Gastroesophageal sphincter (tissue), 4 donors: ENCODE measurements around the gene PDE8B. TPM values are rescaled to one million over a fixed set of nuclear protein-coding genes. Genes with fewer than 3 reads are reported as not detected.

Source experiments
- ATAC-seq: fragments of 150-250 bp; one replicate; pipeline ENCODE4 v1.9.1; 2016; ENCODE audit warnings: mild to moderate bottlenecking, moderate library complexity
- H3K27ac ChIP-seq, 4 donors: fragments of 200-600 bp; sonication (generic) in 3 of 4; 1 replicate in 3 of 4; 2 replicates in 1 of 4; pipeline ENCODE4 v1.5.1; 2016 to 2019
- H3K27me3 ChIP-seq: fragments of 200-600 bp; sonication (generic); one replicate; pipeline ENCODE4 v1.5.1; 2019
- H3K36me3 ChIP-seq, 2 donors: fragments of 200-600 bp; sonication (generic); one replicate each; pipeline ENCODE4 v1.5.1; 2019; ENCODE audit warnings: control low read depth in 1 of 2
- H3K4me1 ChIP-seq, 3 donors: fragments of 200-600 bp; sonication (generic); 1 replicate in 2 of 3; 2 replicates in 1 of 3; pipeline ENCODE4 v1.5.1; 2016 to 2019; ENCODE audit warnings: control low read depth in 2 of 3
- H3K4me3 ChIP-seq, 2 donors: fragments of 200-600 bp; sonication (generic); one replicate each; pipeline ENCODE4 v1.5.1; 2019; ENCODE audit warnings: mild to moderate bottlenecking in 1 of 2, moderate library complexity in 1 of 2
- H3K9me3 ChIP-seq, 3 donors: fragments of 200-600 bp; sonication (generic); one replicate each; pipeline ENCODE4 v1.5.1; 2017 to 2019; ENCODE audit warnings: control low read depth in 2 of 3
- EP300 ChIP-seq: sonication (generic); formaldehyde crosslinking; IDR thresholded peaks from one replicate; pipeline ENCODE4 v1.6.1; 2017; ENCODE audit warnings: antibody characterized with exemption, mild to moderate bottlenecking
- POLR2A ChIP-seq, 2 donors: fragments of 450-650 bp; IDR thresholded peaks; one replicate each; pipeline ENCODE4 v1.6.1; 2017; ENCODE audit warnings: antibody characterized with exemption in 2 of 2, mild to moderate bottlenecking in 2 of 2, moderate library complexity in 1 of 2
- POLR2AphosphoS5 ChIP-seq: sonication (generic); formaldehyde crosslinking; IDR thresholded peaks from one replicate; pipeline ENCODE4 v1.6.1; 2017; ENCODE audit warnings: antibody characterized with exemption
- WGBS, 2 donors: methylation state at CpG; one replicate each; pipeline ENCODE4 v1.1.5; 2018; ENCODE audit warnings: low coverage in 1 of 2; 5-methylcytosine and 5-hydroxymethylcytosine counted together
- total RNA-seq, 4 donors: library from RNA; depleted of rRNA; stranded (reverse); fragments of >200 nt; gene quantifications; one replicate each; pipeline ENCODE4 v1.1.0, GENCODE V29; 2016
- TF ChIP-seq, protein P1 (sequence below), 4 experiments: fragments of 200-600 bp in 2 of 4; fragments of 450-650 bp in 2 of 4; sonication (generic) in 1 of 4; IDR thresholded peaks; one replicate each; pipeline ENCODE4 v1.5.1; 2017 to 2019; ENCODE audit warnings: antibody characterized with exemption in 4 of 4, mild to moderate bottlenecking in 2 of 4, moderate library complexity in 2 of 4

Gene PDE8B
- total RNA-seq, 4 donors from 2014 or later: 0.96 to 11.0 (median 2.3) TPM

DNA sequence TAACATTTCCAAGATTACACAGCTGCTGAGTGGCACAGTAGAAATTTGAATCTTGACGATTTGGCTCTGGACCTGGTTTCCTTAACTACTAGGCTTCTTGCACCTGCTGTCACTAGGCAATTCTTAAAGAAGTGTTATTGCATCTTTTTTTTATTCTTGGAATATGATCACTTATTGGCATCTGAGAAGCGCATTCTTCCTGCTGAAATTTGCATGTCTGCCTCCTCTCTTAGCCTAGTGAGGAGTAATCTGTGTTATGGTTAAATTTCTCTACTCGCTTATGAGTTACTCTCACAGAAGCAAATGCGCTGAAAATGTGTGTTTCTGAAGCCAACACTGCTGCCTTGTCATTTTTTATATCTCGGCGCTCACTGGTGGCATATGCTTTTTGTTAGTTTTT, 192.3 kb downstream of the PDE8B start:
- no peak overlapping the region for H3K27ac ChIP-seq
- H3K36me3 ChIP-seq: no peaks in the 10 kb centered on the region
- H3K4me3 ChIP-seq: no peak overlapping the region
- ATAC-seq: no peak
- no peaks in the 10 kb centered on the region for H3K27me3 ChIP-seq
- no peaks in the 10 kb centered on the region for H3K9me3 ChIP-seq
- peaks cover 0 to 7% (median 0%) of the 10 kb centered on the region in 3 donors for H3K4me1 ChIP-seq
- no peak for TF ChIP-seq EP300
- no peak for TF ChIP-seq POLR2AphosphoS5
- TF ChIP-seq, protein P1, sequence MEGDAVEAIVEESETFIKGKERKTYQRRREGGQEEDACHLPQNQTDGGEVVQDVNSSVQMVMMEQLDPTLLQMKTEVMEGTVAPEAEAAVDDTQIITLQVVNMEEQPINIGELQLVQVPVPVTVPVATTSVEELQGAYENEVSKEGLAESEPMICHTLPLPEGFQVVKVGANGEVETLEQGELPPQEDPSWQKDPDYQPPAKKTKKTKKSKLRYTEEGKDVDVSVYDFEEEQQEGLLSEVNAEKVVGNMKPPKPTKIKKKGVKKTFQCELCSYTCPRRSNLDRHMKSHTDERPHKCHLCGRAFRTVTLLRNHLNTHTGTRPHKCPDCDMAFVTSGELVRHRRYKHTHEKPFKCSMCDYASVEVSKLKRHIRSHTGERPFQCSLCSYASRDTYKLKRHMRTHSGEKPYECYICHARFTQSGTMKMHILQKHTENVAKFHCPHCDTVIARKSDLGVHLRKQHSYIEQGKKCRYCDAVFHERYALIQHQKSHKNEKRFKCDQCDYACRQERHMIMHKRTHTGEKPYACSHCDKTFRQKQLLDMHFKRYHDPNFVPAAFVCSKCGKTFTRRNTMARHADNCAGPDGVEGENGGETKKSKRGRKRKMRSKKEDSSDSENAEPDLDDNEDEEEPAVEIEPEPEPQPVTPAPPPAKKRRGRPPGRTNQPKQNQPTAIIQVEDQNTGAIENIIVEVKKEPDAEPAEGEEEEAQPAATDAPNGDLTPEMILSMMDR (IDR thresholded peaks at IDR 0.05): no peak
- no peak for TF ChIP-seq POLR2A (IDR thresholded peaks at IDR 0.05)
- 78% methylated on average over 6 of the region's 6 CpGs for WGBS, 2 donors

GRCh38 chr5:77407152-77407551, 196.7 kb downstream of the PDE8B start:
- no peak overlapping the region for H3K27ac ChIP-seq
- ATAC-seq: no peak
- peaks cover 0 to 7% (median 0%) of the 10 kb centered on the region in 3 donors for H3K4me1 ChIP-seq
- no peak for TF ChIP-seq EP300
- TF ChIP-seq, protein P1 (IDR thresholded peaks at IDR 0.05): no peak
- no peak for TF ChIP-seq POLR2AphosphoS5
- no peaks in the 10 kb centered on the region for H3K27me3 ChIP-seq
- no peak overlapping the region for H3K4me3 ChIP-seq
- H3K9me3 ChIP-seq: no peaks in the 10 kb centered on the region
- no CpG with 5 or more reads among the region's 10 CpGs for WGBS, 2 donors
- no peaks in the 10 kb centered on the region for H3K36me3 ChIP-seq

- Histone ChIP-seq H3K4me1 (peaks cover 0 to 5% (median 0%) of the 10 kb centered on the region in 3 donors), H3K4me3 (no peak overlapping the region), H3K9me3 (no peaks in the 10 kb centered on the region), H3K27me3 (no peaks in the 10 kb centered on the region), H3K36me3 (no peaks in the 10 kb centered on the region), H3K27ac (no peak overlapping the region)
- WGBS, 2 donors: 93% methylated on average over 3 to 4 of the region's 10 CpGs
- TF ChIP-seq, protein P1 (IDR thresholded peaks at IDR 0.05): no peak
- no peak for ATAC-seq
Observed at GRCh38 chr5:77409870-77410621, 199.6 kb downstream of the PDE8B start.

- Histone ChIP-seq H3K36me3 (no peaks in the 10 kb centered on the region), H3K27me3 (peaks cover 10% of the 10 kb centered on the region), H3K4me3 (no peak overlapping the region), H3K27ac (no peak overlapping the region), H3K4me1 (no peaks in the 10 kb centered on the region), H3K9me3 (no peaks in the 10 kb centered on the region)
- ATAC-seq: no peak
- TF ChIP-seq POLR2AphosphoS5 (no peak), POLR2A (IDR thresholded peaks at IDR 0.05) (no peak), EP300 (no peak)
- TF ChIP-seq, protein P1 (IDR thresholded peaks at IDR 0.05): no peak
- 92 to 100% methylated on average over 1 to 6 of the region's 7 CpGs for WGBS, 2 donors
Observed at GRCh38 chr5:77413049-77413448, 202.6 kb downstream of the PDE8B start.

GRCh38 chr5:77418162-77418561, 207.7 kb downstream of the PDE8B start:
- no peak for ATAC-seq
- TF ChIP-seq, protein P1 (IDR thresholded peaks at IDR 0.05): no peak
- TF ChIP-seq EP300 (no peak), POLR2A (IDR thresholded peaks at IDR 0.05) (no peak), POLR2AphosphoS5 (no peak)
- Histone ChIP-seq H3K4me1 (no peaks in the 10 kb centered on the region), H3K27ac (no peak overlapping the region), H3K36me3 (no peaks in the 10 kb centered on the region), H3K27me3 (peaks cover 10% of the 10 kb centered on the region), H3K4me3 (no peak overlapping the region), H3K9me3 (no peaks in the 10 kb centered on the region)
- WGBS, 2 donors: 88% methylated on average over 2 of the region's 5 CpGs; no CpG with 5 or more reads in 1 of the 2 donors
